Esophagus muscularis mucosa (tissue), 4 donors: ENCODE measurements around the gene PSMB1.

Experiments used
- EP300 ChIP-seq: sonication (generic); formaldehyde crosslinking; IDR thresholded peaks from one replicate; pipeline ENCODE4 v1.6.1; 2017; ENCODE audit warnings: antibody characterized with exemption
- POLR2A ChIP-seq: fragments of 450-650 bp; IDR thresholded peaks from one replicate; pipeline ENCODE4 v1.6.1; 2017; ENCODE audit warnings: antibody characterized with exemption, moderate library complexity, mild to moderate bottlenecking, low read depth
- TF ChIP-seq, protein P1 (sequence below), 3 experiments: fragments of 200-600 bp in 2 of 3; fragments of 450-650 bp in 1 of 3; sonication (generic) in 2 of 3; IDR thresholded peaks; one replicate each; pipeline ENCODE4 v1.5.1; 2017 to 2019; ENCODE audit warnings: antibody characterized with exemption in 3 of 3, mild to moderate bottlenecking in 2 of 3, moderate library complexity in 1 of 3

DNA sequence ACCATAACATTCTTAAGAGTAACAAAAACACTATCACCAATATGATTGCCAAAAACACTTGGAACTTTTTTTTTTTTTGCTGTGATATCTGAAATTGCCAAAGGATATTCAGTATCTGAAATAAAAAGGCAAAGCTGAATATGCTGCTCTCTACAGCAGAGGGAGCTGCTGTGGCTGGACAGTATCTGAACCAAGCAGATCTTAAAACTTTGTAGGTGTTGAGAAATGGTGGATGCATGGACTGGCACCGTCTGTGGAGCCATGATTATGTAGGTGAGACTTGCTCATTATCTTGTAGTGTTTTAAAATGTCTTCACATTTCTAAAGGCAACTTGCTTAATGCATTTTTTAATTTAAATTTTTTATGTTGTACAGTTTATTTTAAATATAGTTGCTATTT is 22.1 kb upstream of the PSMB1 start:
- TF ChIP-seq POLR2A: no peak
- TF ChIP-seq, protein P1, sequence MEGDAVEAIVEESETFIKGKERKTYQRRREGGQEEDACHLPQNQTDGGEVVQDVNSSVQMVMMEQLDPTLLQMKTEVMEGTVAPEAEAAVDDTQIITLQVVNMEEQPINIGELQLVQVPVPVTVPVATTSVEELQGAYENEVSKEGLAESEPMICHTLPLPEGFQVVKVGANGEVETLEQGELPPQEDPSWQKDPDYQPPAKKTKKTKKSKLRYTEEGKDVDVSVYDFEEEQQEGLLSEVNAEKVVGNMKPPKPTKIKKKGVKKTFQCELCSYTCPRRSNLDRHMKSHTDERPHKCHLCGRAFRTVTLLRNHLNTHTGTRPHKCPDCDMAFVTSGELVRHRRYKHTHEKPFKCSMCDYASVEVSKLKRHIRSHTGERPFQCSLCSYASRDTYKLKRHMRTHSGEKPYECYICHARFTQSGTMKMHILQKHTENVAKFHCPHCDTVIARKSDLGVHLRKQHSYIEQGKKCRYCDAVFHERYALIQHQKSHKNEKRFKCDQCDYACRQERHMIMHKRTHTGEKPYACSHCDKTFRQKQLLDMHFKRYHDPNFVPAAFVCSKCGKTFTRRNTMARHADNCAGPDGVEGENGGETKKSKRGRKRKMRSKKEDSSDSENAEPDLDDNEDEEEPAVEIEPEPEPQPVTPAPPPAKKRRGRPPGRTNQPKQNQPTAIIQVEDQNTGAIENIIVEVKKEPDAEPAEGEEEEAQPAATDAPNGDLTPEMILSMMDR (IDR thresholded peaks at IDR 0.05): no peak
- TF ChIP-seq EP300: no peak
